ENCODE data around the gene CHMP3.
A peak's percentile ranks its signal among the peaks of the same experiment; 100 is the strongest.
"Not testable (repeated sequence)": the region's sequence is repeated elsewhere in the genome, so short reads cannot be mapped to it uniquely, and the experiment has no call there.

The CHMP3 gene

DNA sequence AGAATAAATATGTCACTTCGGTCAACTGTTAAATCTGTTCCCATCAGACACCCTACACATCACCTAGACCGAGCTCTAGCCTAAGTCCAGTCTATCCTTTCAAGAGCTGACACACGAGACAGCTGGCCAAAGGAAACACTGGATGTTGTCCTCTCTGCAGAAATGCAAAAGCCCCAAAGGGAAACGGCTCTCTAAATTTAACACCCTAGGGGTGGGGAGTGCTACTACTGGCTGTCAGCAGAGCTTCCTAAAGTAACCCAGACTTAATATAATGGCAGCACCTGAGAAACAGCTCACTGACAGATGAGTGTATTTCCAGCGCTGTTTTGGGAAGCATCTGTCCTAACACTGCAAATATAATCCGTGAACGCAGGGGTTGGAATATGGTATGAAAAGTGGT lies 55.6 kb downstream of the CHMP3 start:
- DNase-seq (ENCODE audit: low spot score) = no peak

DNA sequence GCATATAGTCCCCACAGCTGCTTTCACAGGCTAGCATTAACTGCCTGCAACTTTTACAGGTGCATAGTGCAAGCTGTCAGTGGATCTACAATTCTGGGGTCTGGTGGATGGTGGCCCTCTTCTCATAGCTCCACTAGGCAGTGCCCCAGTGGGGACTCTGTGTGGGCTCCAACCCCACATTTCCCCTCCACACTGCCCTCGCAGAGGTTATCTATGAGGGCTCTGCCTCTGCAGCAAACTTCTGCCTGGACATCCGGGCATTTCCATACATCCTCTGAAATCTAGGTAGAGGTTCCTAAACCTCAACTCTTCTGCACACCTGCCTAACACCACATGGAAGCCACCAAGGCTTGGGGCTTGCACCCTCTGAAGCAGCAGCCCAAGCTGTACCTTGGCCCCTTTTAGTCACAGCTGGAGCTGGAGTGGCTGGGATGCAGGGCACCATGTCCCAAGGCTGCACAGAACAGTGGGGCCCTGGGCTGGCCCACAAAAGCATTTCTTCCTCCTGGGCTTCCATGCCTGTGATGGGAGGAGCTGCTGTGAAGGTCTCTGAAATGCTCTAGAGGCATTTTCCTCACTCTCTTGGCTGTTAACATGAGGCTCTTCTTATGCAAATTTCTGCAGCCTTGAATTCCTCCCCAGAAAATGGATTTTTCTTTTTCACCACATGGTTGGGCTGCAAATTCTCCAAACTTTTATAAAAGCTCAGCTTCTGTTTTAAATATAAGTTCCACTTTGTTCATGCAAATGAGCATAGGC lies 62.7 kb downstream of the CHMP3 start:
- DNase-seq (ENCODE audit: low spot score) = no peak

DNA sequence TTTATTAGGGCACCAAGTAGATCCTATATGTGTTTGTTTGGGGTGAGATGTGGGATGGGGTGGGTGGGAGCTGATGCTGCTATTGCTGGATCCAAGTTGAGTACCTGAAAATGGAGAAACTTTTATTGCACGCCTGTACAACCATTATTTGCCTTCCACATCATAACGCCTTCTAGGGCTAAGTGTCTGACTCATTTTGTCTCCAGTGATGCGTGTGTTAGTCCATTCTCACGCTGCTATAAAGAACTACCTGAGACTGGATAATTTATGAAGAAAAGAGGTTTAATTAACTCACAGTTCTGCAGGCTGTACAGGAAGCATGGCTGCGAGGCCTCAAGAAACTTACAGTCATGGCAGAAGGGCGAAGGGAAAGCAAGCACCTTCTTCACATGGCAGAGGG lies 63.9 kb downstream of the CHMP3 start:
- no peak for DNase-seq (ENCODE audit: low spot score)

DNA sequence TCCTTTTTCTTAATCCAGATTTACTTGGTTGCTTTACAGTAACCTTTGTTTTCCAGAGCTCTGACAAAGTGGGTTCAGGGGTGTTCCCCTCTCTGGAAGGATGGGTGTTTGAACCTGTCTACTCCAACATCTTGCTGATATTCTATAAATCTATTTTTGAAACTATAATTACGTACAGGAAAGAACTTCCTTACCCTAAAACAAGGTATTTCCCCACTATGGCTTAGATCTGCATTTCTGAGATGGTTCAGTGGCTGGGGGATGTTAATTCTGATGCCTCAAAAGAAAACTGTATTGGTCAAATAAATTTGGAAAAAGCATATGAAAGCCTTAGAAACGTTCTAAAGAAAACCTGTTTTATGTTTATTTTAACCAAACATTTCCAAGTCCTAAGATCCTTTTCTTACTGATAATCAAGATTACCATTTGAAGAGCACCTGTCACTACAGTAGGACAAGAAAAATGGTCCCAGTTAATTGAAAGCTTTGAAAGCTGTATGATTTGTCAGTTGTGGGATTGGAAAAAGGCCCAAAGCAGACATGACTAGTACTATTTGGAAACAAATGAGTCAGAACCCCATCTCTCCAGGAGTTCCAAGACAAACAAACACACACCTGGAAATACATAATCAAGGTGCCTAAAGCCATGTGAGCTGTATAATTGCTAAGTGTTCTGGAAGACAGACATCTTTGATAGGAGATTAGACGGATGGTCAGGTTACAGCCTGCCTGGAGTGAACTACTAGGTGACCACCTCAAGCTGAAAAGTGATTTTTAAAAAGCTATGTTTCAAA lies 64.6 kb downstream of the CHMP3 start:
- DNase-seq (ENCODE audit: low spot score) = no peak

DNA sequence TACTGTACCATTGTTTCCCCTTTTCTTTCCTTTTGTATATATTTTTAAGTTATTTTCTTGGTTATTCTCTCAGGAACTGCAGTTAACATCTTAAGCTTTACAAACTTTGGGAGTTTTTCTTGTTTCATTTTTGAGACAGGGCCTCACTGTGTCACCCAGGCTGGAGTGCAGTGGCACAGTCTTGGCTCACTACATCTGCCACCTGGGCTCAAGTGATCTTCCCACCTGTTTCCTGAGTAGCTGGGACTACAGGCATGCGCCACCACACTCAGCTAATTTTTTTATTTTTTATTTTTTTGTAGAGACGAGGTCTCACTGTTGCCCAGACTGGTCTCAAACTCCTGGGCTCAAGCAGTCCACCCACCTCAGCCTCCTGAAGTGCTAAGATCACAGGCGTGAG lies 66.9 kb downstream of the CHMP3 start:
- DNase-seq (ENCODE audit: low spot score) = not testable (repeated sequence)

DNA sequence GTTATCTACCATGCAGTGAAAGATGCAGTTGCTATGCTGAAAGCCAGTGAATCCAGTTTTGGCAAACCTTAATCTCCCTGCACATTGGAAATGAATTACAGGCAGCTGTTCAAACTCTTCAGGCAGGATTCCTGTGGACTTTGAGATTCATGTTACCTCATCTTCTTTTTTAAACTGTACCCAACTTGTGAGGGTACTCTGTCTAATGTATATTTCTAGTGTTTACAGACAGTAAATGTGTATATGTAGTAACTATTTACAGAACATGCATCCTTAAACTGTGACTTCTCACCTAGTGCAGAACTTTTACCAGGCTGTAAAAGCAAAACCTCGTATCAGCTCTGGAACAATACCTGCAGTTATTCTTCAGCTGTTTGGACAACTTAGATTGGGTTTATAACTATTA lies 71.2 kb downstream of the CHMP3 start:
- DNase-seq (ENCODE audit: low spot score) = no peak

DNA sequence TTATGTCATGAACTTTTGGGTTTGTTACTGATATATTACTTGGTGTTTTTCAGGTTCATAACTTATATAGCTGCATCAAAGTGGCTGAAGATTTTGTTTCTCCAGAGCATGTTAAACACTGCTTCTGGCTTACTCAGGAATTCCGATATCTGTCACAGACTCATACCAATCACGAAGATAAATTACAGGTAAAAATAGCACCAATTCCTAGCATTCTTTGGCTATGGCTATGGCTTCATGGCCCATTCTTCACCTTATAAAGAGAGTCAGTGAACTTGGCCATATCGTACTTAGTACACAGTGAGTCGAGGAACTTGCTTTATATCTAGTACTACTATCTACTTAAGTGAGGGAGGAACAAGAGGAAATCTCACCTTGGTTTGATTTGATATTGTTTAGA lies 72.2 kb downstream of the CHMP3 start:
- no peak for DNase-seq (ENCODE audit: low spot score)

DNA sequence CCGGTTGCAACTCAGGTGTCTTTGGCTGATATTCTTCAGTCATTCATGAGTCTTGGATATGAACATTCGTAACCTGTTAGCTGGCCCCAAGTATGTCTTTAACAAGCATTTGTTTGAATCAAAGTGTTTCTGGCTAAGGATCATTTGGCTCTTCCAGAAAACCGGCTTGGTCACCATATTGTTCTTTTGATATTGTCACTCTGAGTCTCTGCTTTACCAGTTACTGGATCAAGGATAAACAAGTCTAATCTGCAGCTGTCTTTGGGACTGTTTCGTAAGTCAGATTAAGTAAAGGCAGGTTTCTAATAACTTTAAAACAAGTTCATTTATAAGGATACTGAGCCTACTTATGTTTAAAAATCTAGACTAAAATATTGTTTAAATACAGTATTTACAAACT lies 73.0 kb downstream of the CHMP3 start:
- no peak for DNase-seq (ENCODE audit: low spot score)

DNA sequence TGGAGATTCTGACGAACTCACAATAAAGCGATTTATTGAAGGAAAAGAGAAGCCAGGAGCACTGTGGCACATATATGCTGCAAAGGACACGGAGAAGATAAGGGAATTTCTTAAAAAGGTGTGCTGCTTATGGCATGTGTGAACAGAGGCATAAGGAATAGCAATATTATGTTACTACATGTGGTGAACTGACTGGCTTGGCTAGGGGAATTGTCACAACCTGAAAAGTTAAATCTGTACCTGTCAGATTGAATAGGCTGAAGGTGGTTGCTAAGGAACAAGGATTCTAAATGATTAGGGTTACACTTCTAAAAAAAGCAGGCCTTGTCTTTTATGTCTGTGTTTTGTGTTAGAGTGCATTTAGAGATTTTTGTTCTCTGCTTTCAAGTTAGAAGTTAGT lies 73.7 kb downstream of the CHMP3 start:
- DNase-seq (ENCODE audit: low spot score) = peak; percentile 40

DNA sequence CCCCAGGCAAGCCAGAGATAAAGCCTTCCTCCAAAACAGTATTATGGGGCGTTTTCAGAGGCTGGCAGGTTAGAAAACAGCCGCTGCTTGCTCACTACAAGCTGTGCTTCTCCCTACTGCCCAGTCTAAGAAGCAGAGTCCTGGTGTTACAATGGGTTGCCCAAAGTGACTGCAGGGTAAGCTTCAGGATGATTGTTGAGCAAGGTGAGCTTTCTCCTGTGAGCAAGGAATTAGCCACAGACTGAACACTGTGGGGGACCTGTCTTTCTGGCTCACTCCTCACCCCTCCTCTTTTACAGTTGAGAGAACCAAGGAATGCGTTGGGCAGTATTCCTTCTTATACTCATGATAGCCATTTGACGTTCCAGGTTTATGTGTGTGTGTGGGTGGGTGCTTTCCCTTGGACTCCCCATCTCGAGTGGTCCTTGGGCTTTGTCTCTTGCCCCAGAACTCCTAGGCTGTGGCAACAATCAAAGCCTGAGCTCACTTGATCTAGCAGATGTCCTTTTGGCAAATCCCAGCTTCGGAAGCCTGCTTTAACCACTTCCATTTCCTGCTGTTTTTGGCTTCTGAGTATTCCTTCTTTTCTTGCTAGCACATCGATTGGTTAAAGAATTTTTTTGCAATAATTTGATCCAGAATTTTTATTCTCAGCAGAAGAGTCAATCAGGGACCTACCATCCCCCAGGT lies 74.5 kb downstream of the CHMP3 start:
- DNase-seq (ENCODE audit: low spot score) = no peak

DNA sequence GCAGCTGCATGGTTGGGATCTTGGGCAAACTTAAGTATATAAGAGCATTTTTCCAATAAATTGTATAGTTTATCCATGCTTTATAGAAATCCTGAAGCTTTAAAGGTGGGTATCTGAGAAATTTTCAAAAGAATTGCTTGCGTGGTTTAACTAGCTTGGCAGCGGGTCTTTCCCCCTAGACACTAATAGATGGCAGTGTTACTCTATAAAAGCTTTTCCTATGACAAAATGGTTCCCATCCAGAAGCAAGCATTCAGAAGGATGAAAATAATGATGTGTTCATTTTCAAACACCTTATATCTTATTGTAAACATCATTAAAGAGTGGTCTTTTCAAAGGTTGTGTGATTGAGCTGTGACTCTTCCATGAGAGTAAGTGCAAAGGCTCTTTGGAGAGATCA lies 76.2 kb downstream of the CHMP3 start:
- no peak for DNase-seq (ENCODE audit: low spot score)

DNA sequence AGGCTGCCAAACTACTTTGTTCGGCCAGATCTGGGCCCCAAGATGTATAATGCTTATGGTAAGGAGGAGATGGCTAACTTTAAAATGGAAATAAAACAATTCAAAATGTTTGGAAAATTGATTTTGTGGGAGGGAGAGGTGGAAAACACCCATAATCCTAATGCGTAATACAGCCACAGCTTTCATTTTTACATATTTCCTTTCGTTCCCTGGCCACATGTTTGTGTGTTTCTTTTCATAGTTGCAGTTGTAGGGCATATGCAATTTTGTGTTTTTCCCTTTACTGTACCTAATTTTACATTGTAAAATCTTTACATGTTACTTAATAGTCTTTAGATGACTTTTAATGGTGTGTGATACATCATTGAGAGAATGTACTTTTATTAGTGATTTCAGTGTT lies 77.4 kb downstream of the CHMP3 start:
- no peak for DNase-seq (ENCODE audit: low spot score)

DNA sequence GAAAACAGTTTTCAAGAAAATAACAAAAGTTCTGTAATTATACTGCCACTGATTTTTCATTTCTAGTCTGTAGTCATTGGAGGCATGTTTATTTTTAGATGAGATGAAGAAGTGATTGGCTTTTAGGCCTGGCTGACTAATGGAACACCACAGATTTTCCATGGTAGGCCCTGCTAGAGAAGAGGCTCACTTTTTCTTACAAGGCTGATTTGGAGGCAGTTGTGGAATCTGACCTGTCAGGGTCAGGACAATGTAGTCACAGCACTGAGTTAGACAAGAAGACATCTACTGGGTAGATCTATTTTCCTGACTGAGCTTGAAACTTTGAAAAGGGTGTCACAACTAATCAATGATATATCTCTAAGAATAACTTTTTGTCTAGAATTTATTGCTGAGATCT lies 78.1 kb downstream of the CHMP3 start:
- no peak for DNase-seq (ENCODE audit: low spot score)

DNA sequence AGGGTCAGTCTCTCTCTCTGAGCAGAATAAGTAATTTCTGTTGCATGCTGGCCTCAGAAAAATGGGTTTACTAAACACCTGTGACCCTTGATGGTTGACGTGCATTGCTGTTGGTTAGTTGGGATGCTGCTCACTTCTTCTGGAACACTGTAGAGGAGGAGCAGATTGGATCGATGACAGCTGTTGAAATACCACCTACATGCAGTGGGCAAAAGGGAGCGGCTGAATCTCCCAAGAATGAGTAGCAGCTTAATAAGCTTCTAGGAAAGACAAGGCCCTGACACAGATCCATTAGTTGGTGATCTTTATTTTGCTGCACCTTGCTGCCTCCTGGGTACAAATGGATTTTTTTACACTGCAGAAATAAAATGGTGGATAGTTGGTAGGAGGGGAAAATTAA lies 78.9 kb downstream of the CHMP3 start:
- DNase-seq (ENCODE audit: low spot score) = no peak

DNA sequence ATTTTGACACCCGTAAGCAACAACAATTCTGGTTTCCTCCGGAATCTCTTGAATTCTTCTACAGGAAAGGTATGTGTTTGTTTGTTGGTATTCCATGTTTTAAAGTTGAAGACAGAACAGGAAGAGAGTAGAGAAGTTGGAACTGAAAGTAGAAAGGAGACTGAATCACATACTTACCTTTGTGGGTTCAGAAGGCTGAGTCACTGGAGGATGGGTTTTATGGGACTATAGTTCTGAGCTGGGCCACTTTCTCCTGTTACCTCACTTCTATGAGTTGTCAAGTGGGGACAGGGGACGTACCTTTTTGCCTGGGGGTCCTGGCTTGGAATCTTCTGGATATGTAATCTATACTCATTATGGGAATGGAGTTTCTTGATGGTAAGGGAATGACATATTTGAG lies 81.2 kb downstream of the CHMP3 start:
- no peak for DNase-seq (ENCODE audit: low spot score)

DNA sequence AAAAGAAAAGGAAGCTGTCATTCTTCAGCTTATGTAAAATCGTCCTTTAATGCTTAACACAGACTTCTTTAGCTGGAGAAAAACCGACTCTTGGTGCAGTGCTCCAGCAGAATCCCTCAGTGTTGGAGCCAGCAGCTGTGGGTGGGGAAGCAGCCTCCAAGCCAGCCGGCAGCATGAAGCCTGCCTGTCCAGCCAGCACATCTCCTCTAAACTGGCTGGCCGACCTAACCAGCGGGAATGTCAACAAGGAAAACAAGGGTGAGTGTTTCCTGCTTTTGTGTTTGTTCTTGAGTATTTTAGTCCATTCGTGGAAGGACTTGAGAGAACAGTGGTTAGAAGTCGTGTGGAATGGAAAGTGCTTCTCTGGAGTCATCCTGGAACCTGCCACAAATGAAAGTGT lies 83.1 kb downstream of the CHMP3 start:
- DNase-seq (ENCODE audit: low spot score) = no peak

DNA sequence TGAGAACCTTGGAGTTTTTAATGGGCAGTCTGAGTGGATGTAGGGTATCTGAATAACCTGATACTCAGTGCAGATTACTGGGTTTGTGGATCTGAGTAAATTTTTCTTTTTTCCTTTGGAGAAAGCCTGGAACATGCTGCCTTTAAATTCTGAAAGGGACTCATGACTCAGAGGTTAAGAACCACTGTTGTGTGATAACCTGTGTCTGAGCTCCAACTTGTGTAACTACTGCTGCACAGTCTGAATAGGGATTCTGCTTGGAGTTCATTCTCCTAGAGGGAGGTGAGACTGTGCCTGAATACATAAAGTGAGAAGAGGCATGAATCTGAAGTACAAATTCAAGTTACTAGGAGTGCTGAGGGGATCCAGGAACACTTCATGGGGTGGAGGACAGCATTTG lies 85.9 kb downstream of the CHMP3 start:
- DNase-seq (ENCODE audit: low spot score) = no peak

DNA sequence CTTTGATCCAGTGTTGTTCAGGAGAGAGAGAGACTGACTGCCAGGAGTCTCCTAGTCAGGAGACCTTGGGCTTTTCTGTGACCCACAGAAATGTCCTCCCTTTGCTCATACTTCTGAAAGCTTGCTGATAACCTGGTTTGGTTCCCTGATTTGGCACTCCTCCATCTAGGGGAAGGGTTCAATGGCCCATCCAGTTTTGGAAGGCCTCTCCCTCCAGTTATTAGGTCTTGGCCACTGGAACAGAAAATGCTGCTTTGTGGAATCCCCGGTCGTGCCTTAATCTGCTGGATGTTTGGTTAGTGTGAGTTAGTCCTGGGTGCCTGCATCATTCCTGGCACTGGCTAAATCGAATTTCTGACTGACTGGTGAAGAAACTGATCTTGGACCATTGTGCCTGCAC lies 86.3 kb downstream of the CHMP3 start:
- DNase-seq (ENCODE audit: low spot score) = no peak

DNA sequence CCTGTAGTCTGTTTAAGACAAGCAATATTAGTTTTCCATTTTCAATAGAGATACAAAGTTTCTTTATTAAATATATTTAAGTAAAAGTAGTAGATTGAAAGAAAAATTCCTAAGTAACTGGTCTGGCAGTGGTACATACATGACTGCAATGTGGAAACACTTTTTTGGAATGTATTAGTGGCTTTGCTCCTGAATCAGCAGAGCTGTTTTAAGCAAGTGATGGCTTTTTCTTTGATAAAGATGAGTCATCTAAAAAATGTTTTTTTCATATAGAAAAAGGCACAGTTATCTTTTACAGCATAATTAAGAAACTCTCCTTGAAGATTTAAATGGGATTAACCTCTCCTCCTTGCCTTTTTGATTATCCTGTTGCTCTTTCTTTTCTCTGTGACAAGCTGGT lies 87.2 kb downstream of the CHMP3 start:
- no peak for DNase-seq (ENCODE audit: low spot score)

DNA sequence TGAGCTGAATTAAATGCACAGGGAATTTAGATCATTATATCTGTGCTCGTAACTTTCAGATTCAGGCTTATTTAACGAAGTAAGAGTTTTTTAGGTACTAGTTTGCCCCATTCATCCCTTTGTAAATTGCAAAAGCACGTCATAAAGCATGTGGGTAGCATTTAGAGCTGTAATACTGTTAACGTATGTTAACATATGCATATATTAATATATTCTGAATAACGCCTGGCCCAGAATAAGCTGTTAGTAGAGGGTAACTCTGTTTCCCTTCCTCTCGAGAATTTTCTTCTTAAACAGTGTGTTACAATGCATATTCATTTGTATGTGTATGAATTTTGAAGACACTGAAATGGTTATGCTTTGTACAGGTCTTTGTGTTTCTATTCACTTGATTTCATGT lies 91.6 kb downstream of the CHMP3 start:
- DNase-seq (ENCODE audit: low spot score) = no peak

DNA sequence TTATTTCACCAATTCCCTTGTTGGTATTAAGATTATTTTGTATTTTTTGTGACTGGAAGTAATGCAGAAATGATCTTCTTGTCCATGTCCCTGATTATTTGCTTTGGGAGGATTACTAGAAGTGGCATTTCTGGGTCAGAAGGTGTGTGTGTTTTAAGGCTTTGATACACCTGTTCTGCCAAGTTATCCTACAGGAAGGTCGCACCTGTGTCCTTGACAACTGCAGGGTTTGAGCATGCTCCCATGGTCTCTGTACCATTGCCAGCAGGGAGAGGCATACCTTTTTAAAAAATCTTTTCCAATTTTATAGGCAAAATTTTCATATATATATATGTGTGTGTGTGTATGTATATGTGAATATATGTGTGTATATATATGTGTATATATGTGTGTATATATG lies 92.4 kb downstream of the CHMP3 start:
- no peak for DNase-seq (ENCODE audit: low spot score)

DNA sequence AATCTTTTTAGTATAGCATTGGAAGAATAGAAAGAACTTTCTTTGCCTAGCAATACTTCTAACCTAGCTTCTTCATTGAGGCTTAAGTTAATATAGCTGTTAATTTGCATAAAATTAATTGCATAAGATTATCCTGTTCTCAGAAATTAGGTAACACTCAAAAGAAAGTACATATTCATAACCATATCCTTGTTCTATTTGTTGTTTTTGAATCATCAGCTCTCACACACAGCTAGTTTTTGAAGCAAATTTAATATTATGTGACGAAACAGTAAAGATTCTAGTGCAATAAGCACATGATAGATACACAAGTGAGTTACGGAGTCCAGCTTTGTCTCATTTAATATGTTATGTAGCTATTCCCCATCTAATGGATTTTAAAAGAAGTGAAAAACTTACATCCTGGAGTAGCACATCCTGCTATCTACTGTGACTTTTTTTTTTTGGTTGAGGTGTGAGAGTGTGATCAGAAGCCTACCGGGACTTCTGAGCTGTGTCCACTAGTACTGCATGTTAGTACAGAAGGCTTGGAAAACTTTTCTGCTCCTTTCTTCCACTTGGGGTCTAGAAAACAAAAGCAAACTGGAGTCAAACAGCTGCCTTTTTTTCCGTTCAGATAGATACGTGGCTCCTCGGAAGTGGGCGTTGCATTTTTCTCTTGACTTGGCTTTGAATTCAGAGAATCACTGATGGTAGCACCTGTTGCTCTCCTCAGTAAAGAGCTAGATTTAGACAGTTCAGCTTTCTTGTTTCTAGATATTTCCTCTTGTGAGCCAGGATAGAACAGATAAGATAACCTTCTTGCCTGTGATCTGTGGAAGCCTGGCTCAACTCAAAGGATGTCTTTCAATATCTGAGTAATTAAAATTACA lies 94.8 kb downstream of the CHMP3 start:
- DNase-seq (ENCODE audit: low spot score) = no peak

All from putamen (tissue), 1 donor.